CD4-positive, CD25-positive, alpha-beta regulatory T cell (primary cell): ENCODE data around the gene SNTG2. TPM values are rescaled to one million over a fixed set of nuclear protein-coding genes. Genes with fewer than 3 reads are reported as not detected.

Source experiments
- ATAC-seq, 2 donors: fragments of 150-1000 bp; cut with Tn5 transposase; one replicate each; pipeline ENCODE4 v1.10.0; 2021; ENCODE audit warnings: low read depth in 2 of 2, moderate number of reproducible peaks in 2 of 2, moderate library complexity in 1 of 2
- DNase-seq, 3 donors: peaks; one replicate each; pipeline versions ENCODE4 v3.0.0 to v3.0.0-alpha.2; 2012 to 2022; ENCODE audit warnings: mixed read lengths in 1 of 3
- H3K27ac ChIP-seq: one replicate; pipeline ENCODE4 v1.7.0; 2013; ENCODE audit warnings: mild to moderate bottlenecking, low read length; ENCODE audit not compliant: insufficient read depth, poor library complexity, severe bottlenecking
- H3K27me3 ChIP-seq: one replicate; pipeline ENCODE4 v1.7.0; 2013; ENCODE audit warnings: low read length; ENCODE audit not compliant: control insufficient read depth, insufficient read depth
- H3K36me3 ChIP-seq: one replicate; pipeline ENCODE4 v1.7.0; 2013; ENCODE audit warnings: mild to moderate bottlenecking, low read length, moderate library complexity; ENCODE audit not compliant: control insufficient read depth, insufficient read depth
- H3K4me1 ChIP-seq: 2 replicates; pipeline ENCODE4 v1.7.0; 2013; ENCODE audit warnings: mild to moderate bottlenecking, low read length; ENCODE audit not compliant: insufficient read depth, control insufficient read depth, poor library complexity, severe bottlenecking
- H3K4me3 ChIP-seq: one replicate; pipeline ENCODE4 v1.7.0; 2013; ENCODE audit warnings: low read depth, mild to moderate bottlenecking, low read length, moderate library complexity
- H3K9me3 ChIP-seq, 2 experiments: 1 replicate in 1 of 2; 2 replicates in 1 of 2; pipeline ENCODE4 v1.7.0; 2013; ENCODE audit warnings: low read length in 2 of 2, mild to moderate bottlenecking in 1 of 2, moderate library complexity in 1 of 2; ENCODE audit not compliant: control insufficient read depth in 2 of 2
- H3K27ac Mint-ChIP-seq, 3 donors: one replicate each; pipeline ENCODE4 v1.8.0; 2020 to 2022; ENCODE audit warnings: mild to moderate bottlenecking in 3 of 3, mixed read lengths in 3 of 3, moderate library complexity in 2 of 3
- H3K27me3 Mint-ChIP-seq: one replicate; pipeline ENCODE4 v1.8.0; 2022; ENCODE audit warnings: mild to moderate bottlenecking, mixed read lengths
- H3K36me3 Mint-ChIP-seq: one replicate; pipeline ENCODE4 v1.8.0; 2020; ENCODE audit warnings: mixed read lengths
- H3K4me1 Mint-ChIP-seq, 4 donors: one replicate each; pipeline ENCODE4 v1.8.0; 2020 to 2022; ENCODE audit warnings: mixed read lengths in 4 of 4, mild to moderate bottlenecking in 1 of 4
- H3K4me3 Mint-ChIP-seq, 4 donors: one replicate each; pipeline ENCODE4 v1.8.0; 2020 to 2022; ENCODE audit warnings: mild to moderate bottlenecking in 4 of 4, mixed read lengths in 4 of 4, moderate library complexity in 3 of 4
- H3K9me3 Mint-ChIP-seq, 7 donors: one replicate each; pipeline ENCODE4 v1.8.0; 2020 to 2022; ENCODE audit warnings: mixed read lengths in 7 of 7, mild to moderate bottlenecking in 3 of 7, moderate library complexity in 2 of 7
- polyA plus RNA-seq, 4 donors: library from polyadenylated mRNA; unstranded; fragments of 300-500 nt; fragmentation: Illumina TruSeq; gene quantifications; one replicate each; pipeline ENCODE4 v1.2.3, GENCODE V29; 2021
- total RNA-seq: library from RNA; stranded (reverse); gene quantifications from one replicate; pipeline ENCODE4 v1.2.3, GENCODE V29; 2022

Gene SNTG2
- total and polyA plus RNA-seq, 5 donors from 2014 or later: 0.64 TPM; not detected in 4

GRCh38 chr2:981759-982158, 31.1 kb downstream of the SNTG2 start:
- Mint-ChIP-seq H3K36me3 (no peaks in the 10 kb centered on the region), H3K4me3 (no peak overlapping the region), H3K9me3 (peaks cover 0 to 1% (median 0%) of the 10 kb centered on the region in 7 donors), H3K4me1 (no peaks in the 10 kb centered on the region), H3K27ac (no peak overlapping the region), H3K27me3 (peaks cover 5% of the 10 kb centered on the region)
- DNase-seq: no peak
- no peak overlapping the region for H3K4me3 ChIP-seq
- no peaks in the 10 kb centered on the region for H3K36me3 ChIP-seq
- H3K27ac ChIP-seq: no peak overlapping the region
- H3K4me1 ChIP-seq: no peaks in the 10 kb centered on the region
- H3K27me3 ChIP-seq: no peaks in the 10 kb centered on the region
- H3K9me3 ChIP-seq: no peaks in the 10 kb centered on the region
- ATAC-seq: no peak

- Mint-ChIP-seq H3K4me3 (no peak overlapping the region), H3K27me3 (no peaks in the 10 kb centered on the region), H3K36me3 (no peaks in the 10 kb centered on the region), H3K4me1 (no peaks in the 10 kb centered on the region), H3K9me3 (peaks cover 0 to 1% (median 0%) of the 10 kb centered on the region in 7 donors), H3K27ac (no peak overlapping the region)
- no peak for ATAC-seq
- H3K27ac ChIP-seq: no peak overlapping the region
- H3K4me1 ChIP-seq: no peaks in the 10 kb centered on the region
- H3K4me3 ChIP-seq: no peak overlapping the region
- no peak for DNase-seq
- no peaks in the 10 kb centered on the region for H3K9me3 ChIP-seq
- H3K27me3 ChIP-seq: no peaks in the 10 kb centered on the region
- H3K36me3 ChIP-seq: no peaks in the 10 kb centered on the region
Measured at GRCh38 chr2:985317-985898, 34.8 kb downstream of the SNTG2 start.

- Histone ChIP-seq H3K27me3 (no peaks in the 10 kb centered on the region), H3K9me3 (no peaks in the 10 kb centered on the region), H3K27ac (no peak overlapping the region), H3K4me1 (no peaks in the 10 kb centered on the region), H3K4me3 (no peak overlapping the region), H3K36me3 (no peaks in the 10 kb centered on the region)
- no peaks in the 10 kb centered on the region for H3K27me3 Mint-ChIP-seq
- no peaks in the 10 kb centered on the region for H3K4me1 Mint-ChIP-seq
- H3K9me3 Mint-ChIP-seq: no peaks in the 10 kb centered on the region
- ATAC-seq: no peak
- no peaks in the 10 kb centered on the region for H3K36me3 Mint-ChIP-seq
- DNase-seq: no peak
- no peak overlapping the region for H3K27ac Mint-ChIP-seq
- H3K4me3 Mint-ChIP-seq: no peak overlapping the region
Measured at GRCh38 chr2:987789-988188, 37.1 kb downstream of the SNTG2 start.

GRCh38 chr2:989781-990467, 39.3 kb downstream of the SNTG2 start:
- Mint-ChIP-seq H3K4me1 (no peaks in the 10 kb centered on the region), H3K4me3 (no peak overlapping the region), H3K9me3 (no peaks in the 10 kb centered on the region), H3K36me3 (no peaks in the 10 kb centered on the region), H3K27ac (no peak overlapping the region), H3K27me3 (peaks cover 2% of the 10 kb centered on the region)
- DNase-seq (no peak), ATAC-seq (no peak)
- Histone ChIP-seq H3K27ac (no peak overlapping the region), H3K4me1 (no peaks in the 10 kb centered on the region), H3K9me3 (no peaks in the 10 kb centered on the region), H3K27me3 (no peaks in the 10 kb centered on the region), H3K36me3 (no peaks in the 10 kb centered on the region), H3K4me3 (no peak overlapping the region)

GRCh38 chr2:990970-991369, 40.3 kb downstream of the SNTG2 start:
- H3K4me1 ChIP-seq: no peaks in the 10 kb centered on the region
- no peaks in the 10 kb centered on the region for H3K36me3 ChIP-seq
- no peak overlapping the region for H3K27ac ChIP-seq
- ATAC-seq: no peak
- H3K4me3 ChIP-seq: no peak overlapping the region
- H3K27me3 ChIP-seq: no peaks in the 10 kb centered on the region
- H3K9me3 ChIP-seq: no peaks in the 10 kb centered on the region
- H3K4me1 Mint-ChIP-seq: no peaks in the 10 kb centered on the region
- DNase-seq: no peak
- H3K27me3 Mint-ChIP-seq: peaks cover 10% of the 10 kb centered on the region
- H3K36me3 Mint-ChIP-seq: no peaks in the 10 kb centered on the region
- H3K4me3 Mint-ChIP-seq: no peak overlapping the region
- H3K9me3 Mint-ChIP-seq: no peaks in the 10 kb centered on the region
- H3K27ac Mint-ChIP-seq: no peak overlapping the region

- ATAC-seq (no peak), DNase-seq (no peak)
- H3K4me1 Mint-ChIP-seq: no peaks in the 10 kb centered on the region
- H3K27ac Mint-ChIP-seq: no peak overlapping the region
- H3K36me3 ChIP-seq: no peaks in the 10 kb centered on the region
- peaks cover 3% of the 10 kb centered on the region for H3K27me3 ChIP-seq
- no peaks in the 10 kb centered on the region for H3K9me3 ChIP-seq
- no peak overlapping the region for H3K4me3 Mint-ChIP-seq
- H3K27me3 Mint-ChIP-seq: peaks cover 6% of the 10 kb centered on the region
- H3K9me3 Mint-ChIP-seq: peaks cover 0 to 14% (median 2%) of the 10 kb centered on the region in 7 donors
- H3K36me3 Mint-ChIP-seq: no peaks in the 10 kb centered on the region
- no peaks in the 10 kb centered on the region for H3K4me1 ChIP-seq
- H3K4me3 ChIP-seq: no peak overlapping the region
- H3K27ac ChIP-seq: no peak overlapping the region
Measured at GRCh38 chr2:1002350-1002749, 51.7 kb downstream of the SNTG2 start.

GRCh38 chr2:1004398-1004797, 53.7 kb downstream of the SNTG2 start:
- no peak overlapping the region for H3K27ac Mint-ChIP-seq
- H3K9me3 ChIP-seq: no peaks in the 10 kb centered on the region
- no peak for ATAC-seq
- no peaks in the 10 kb centered on the region for H3K4me1 Mint-ChIP-seq
- DNase-seq: no peak
- H3K4me1 ChIP-seq: no peaks in the 10 kb centered on the region
- H3K4me3 Mint-ChIP-seq: no peak overlapping the region
- no peaks in the 10 kb centered on the region for H3K36me3 Mint-ChIP-seq
- H3K4me3 ChIP-seq: no peak overlapping the region
- no peak overlapping the region for H3K27ac ChIP-seq
- no peaks in the 10 kb centered on the region for H3K27me3 ChIP-seq
- H3K9me3 Mint-ChIP-seq: no peaks in the 10 kb centered on the region
- H3K27me3 Mint-ChIP-seq: peaks cover 6% of the 10 kb centered on the region
- H3K36me3 ChIP-seq: no peaks in the 10 kb centered on the region

GRCh38 chr2:1010415-1010930, 59.8 kb downstream of the SNTG2 start:
- H3K4me3 Mint-ChIP-seq: no peak overlapping the region
- no peak for ATAC-seq

More at GRCh38 chr2:1010415-1010930, 59.8 kb downstream of the SNTG2 start:
- Histone ChIP-seq H3K9me3 (no peaks in the 10 kb centered on the region), H3K4me1 (no peaks in the 10 kb centered on the region), H3K27me3 (no peaks in the 10 kb centered on the region), H3K27ac (no peak overlapping the region), H3K36me3 (no peaks in the 10 kb centered on the region), H3K4me3 (no peak overlapping the region)
- Mint-ChIP-seq H3K4me1 (no peaks in the 10 kb centered on the region), H3K36me3 (no peaks in the 10 kb centered on the region), H3K9me3 (peaks cover 0 to 3% (median 0%) of the 10 kb centered on the region in 7 donors), H3K27ac (no peak overlapping the region), H3K27me3 (no peaks in the 10 kb centered on the region)
- DNase-seq: no peak
